ENCODE measurements around the gene ZDHHC14.

GRCh38 chr6:157516319-157517026 lies 135.5 kb downstream of the ZDHHC14 start:
- no peak for TF ChIP-seq JUN (IDR thresholded peaks at IDR 0.05)
- no peak for TF ChIP-seq CTCF (IDR thresholded peaks at IDR 0.05)
- TF ChIP-seq CHD2 (IDR thresholded peaks at IDR 0.05; ENCODE audit: low read length, partially characterized antibody): no peak
- TF ChIP-seq PHF8 (IDR thresholded peaks at IDR 0.05; ENCODE audit: borderline replicate concordance, low read depth): no peak
- TF ChIP-seq POLR2A (IDR thresholded peaks at IDR 0.05; ENCODE audit: low read length): no peak
- TF ChIP-seq EP300 (IDR thresholded peaks at IDR 0.05): no peak
- TF ChIP-seq PBX3 (IDR thresholded peaks at IDR 0.05): no peak
- TF ChIP-seq TP53 (CRISPR knock-in tag; IDR thresholded peaks at IDR 0.05): no peak
- no peak for TF ChIP-seq MAZ (IDR thresholded peaks at IDR 0.05; ENCODE audit: borderline replicate concordance, low read depth, low read length)
- no peak for TF ChIP-seq RFX5 (IDR thresholded peaks at IDR 0.05)
- no peak for TF ChIP-seq JUNB (IDR thresholded peaks at IDR 0.05)
- no peak for TF ChIP-seq HOXB5 (CRISPR knock-in tag; IDR thresholded peaks at IDR 0.05)
- TF ChIP-seq USF2 (IDR thresholded peaks at IDR 0.05): no peak

Data from A549 (cell line).